Measurements from ENCODE around the gene CCDC92.
A peak's percentile ranks its signal among the peaks of the same experiment; 100 is the strongest.

The CCDC92 gene

DNA sequence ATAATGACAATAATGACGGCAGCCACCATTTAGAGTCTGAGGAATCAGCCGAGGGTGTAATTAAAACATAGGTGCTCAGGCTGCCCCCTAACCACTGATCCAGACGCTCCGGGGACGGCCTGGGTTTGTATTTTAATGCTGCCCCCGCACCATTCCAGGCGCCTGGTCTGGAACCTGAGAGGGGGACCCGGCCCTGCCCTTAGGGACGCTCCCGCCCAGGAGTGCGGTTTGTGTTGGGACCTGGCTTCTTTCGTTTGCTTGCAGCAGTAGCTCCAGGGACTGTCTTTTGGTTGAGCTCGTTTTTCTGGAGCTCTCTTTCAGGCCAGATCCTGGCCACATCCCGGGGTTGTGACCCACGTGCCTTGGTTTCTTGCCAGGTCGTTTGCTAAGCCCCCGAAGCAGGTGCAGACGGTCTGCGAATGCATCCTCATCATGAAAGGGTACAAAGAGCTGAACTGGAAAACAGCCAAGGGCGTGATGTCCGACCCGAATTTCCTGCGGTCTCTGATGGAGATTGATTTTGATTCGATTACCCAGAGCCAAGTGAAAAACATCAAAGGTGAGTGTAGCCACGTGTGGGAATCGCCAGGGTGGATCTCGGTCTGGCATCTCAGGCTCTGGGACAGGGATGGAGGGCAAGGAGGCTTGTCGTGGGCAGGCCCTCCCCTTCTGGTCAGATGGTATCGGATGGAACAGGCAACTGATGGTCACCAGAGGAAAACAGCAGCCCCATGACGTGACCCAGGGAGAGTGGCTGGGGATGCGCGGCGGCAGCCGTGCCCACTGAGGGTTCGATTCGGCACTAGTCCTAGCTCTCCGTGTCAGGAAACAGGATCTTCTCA, 63.5 kb downstream of the CCDC92 start:
- DNase-seq (ENCODE audit: low spot score): no peak

DNA sequence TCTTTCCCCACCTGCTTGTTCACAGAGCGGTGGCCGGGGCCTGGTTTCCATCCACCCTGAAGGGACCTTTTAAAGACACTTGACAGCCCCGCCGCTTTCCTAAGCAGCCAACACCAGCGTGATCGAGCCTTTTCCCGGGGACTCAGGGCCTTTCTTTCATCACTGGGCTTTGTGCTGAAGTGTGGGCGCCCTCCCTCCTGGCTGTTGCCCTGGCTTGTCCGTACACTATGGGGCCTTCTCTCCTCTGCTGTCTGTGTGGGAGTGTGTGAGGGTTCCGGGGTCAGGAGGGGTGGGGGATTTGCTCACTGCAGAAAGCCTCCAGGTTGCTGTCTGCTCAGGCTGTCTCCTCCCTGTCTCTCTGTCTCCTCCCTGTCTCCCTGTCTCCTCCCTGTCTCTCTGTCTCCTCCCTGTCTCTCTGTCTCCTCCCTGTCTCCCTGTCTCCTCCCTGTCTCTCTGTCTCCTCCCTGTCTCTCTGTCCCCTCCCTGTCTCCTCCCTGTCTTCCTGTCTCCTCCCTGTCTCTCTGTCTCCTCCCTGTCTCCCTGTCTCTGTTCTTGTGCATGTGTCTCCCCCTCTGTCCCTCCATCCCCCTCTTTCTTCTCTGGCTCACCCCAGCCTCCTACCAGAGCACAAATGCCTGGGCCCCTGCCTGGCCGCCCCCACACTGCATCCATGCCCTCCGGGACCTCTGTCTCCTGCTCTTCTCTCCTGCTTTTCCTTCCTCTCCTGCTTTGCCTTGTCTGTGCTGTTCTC, 64.7 kb downstream of the CCDC92 start:
- DNase-seq (ENCODE audit: low spot score): no peak

DNA sequence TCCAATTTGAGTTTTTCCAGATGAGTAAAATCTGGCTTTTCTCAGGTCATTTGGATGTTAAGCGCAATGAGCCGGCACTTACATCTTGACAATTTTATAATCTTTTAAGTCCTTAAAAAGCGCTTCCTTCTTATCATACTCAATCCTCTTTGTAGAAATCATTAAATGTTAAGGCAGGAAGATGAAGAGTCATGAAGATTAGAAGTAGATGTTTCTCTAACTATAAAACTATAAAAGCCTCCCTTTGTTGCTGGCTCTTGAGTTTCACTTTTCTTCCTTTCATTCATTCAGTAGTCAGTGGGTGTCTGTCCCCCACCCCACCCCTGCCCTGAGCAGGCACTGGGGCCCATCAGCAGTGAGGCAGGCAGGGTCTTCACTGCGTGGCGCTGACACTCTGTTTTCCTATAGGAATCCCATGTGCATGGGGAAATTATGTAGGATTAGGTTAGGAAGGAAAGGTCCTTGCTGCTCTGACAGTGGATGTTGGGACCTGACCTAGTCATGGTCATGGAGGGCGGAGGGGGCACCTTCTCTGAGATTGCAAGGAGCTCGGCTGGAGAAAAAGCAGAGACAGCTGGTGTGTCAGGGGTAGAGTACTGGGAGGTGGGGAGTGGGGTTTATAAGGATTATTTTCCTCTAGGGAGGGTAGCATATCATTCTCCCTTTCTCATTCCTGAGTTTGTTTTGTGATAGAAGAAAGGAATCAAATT, 65.8 kb downstream of the CCDC92 start:
- no peak for DNase-seq (ENCODE audit: low spot score)

DNA sequence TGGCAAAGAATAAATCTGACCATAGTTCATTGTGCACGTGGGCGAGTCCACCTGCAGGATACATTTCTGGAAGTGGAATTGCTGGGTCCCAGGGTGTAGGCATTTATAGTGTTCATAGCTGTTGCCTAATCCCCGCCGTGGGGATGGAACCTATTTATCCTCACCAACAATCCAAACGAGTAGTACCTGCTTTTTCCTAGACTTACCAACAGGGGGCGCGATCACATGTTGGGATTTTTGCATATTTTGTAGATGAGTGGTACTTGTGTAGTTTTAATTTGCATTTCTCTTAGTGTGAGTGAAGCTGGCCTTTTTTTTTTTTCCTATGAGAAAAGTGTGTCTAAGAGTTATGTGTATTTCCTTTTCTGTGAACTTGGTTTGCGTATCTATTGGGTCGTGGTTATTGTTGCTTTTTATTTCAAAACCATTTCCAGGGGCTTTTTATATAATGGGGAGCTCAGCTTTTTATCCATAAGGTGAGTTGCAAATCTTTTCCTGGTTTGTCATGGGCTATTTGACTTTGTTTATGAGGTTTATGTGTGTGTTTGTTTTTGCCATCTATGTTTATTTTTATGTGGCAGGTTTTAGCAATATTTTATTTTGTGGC, 67.2 kb downstream of the CCDC92 start:
- peak; percentile 82 for DNase-seq (ENCODE audit: low spot score)

DNA sequence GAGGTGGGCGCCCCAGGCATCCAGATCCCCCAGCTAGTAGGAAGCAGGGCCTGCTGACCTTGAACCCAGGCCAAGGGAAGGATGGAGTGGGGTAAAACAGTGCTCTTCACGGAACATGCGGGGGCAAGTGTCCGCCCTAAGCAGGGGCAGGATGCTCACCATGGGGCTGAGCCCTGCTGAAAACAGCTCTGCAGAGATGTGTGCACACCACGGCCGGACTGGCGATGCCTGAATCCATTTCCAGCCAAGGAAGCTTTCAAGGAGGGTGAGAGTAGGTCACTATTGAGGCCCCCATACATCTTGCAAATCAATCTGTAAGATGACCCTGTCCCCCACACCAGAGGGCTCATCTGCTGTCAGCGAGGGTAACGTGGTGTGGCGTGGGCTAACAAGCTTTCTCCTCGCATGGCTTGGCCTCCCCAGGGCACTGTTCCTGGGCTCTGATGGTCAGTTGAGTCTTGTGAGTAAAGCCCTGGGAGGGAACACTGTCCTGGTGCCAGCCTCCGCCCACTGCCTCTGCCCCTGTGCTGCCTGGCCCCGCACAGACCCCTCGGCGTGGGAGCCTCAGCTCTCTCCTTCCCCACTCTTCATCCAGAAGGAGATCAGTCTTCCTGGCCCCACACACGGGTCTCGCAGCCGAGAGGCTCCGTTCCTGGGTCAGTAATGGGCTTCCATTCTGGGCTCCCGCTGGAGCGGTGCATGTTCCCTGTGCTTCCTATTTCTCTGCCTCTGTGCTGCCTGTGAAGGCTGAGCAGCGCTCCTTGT, 69.1 kb downstream of the CCDC92 start:
- no peak for DNase-seq (ENCODE audit: low spot score)

DNA sequence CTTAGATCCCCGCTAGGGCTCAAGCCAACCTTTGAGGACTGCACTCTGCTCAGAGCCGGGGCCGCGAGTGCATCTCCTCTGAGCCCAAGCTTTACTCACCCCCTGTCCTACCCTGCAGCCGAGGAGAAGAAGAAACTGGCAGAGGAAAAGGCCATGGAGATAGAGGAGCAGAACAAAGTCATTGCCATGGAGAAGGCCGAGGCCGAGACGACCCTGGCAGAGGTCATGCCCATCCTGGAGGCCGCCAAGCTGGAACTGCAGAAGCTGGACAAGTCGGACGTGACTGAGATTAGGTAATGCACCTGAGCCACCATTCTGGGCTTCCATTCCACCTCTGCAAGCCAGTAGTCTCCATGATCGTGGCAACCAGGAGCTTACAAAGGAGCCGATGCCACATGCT, 69.8 kb downstream of the CCDC92 start:
- DNase-seq (ENCODE audit: low spot score): no peak

DNA sequence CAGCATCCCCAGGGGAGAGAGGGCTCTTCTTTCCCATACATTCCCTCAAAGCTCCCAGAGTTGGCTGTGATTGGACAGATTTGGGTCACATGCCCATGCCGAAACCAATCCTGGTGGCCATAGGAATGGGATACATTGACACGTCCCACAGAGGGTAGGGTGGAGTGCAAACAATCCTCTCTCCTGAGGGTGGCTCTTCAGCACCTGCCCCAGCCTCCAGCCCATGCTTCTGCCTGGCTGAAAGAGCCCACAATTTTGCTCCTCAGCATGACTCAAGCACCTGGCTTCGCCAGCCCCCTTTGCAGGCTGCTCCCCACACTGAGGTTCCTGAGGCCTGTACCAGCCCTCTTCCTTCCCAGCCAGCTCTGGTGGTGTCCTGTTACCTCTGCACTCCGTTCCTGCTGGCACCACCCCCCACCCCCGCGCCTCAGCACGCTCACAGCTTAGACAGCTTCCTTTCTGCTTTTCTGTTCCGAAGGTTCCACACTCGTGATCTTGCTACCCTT, 71.7 kb downstream of the CCDC92 start:
- DNase-seq (ENCODE audit: low spot score): no peak

DNA sequence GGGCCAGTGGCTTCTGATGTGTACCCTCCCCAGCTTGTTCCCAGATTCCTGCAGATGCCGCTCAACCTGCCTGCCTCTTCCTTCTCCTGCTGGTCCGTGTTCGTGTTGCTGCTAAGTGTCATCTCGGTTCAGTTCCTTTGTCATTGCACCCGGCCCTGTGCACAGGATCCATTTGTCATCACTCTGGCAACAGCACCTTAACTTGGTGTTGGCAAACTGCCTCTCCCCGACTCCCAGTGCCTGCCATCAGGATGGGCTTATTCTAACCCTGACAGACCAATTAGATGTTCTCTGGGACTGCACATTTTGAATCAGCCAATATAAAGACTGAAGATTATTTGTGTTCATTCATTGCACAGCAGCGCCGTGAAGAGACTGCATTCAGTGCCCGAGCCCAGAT, 73.3 kb downstream of the CCDC92 start:
- DNase-seq (ENCODE audit: low spot score): no peak

DNA sequence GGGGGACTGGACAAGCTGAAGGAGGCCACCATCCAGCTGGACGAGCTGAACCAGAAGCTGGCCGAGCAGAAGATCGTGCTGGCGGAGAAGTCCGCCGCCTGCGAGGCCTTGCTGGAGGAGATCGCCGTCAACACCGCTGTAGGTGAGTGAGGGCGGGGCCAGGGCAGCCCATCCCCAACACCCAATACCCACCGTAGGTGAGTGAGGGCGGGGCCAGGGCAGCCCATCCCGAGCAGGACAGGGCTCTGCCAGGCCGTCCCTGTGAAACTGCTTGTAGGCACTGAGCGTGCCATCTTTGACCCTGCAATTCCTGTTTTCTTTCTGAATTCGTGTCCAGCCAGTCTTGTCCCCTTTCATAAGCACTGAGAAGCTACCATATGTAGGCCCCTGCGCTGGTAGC, 74.0 kb downstream of the CCDC92 start:
- no peak for DNase-seq (ENCODE audit: low spot score)

DNA sequence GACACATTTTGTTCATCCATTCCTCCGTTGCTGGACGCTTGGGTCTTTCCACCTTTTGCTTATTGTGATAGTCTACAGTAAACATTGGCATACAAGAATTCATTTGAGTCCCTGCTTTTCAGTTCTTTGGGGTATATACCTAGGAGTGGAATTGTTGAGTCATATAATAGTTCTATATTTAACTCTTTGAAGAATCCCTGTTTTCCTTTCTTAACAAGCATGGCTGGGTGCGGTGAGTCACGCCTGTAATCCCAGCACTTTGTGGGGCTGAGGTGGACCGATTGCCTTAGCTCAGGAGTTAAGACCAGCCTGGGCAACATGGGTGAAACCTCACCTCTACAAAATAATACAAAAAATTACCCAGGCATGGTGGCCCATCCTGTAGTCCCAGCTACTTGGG, 75.4 kb downstream of the CCDC92 start:
- peak; percentile 39 for DNase-seq (ENCODE audit: low spot score)

DNA sequence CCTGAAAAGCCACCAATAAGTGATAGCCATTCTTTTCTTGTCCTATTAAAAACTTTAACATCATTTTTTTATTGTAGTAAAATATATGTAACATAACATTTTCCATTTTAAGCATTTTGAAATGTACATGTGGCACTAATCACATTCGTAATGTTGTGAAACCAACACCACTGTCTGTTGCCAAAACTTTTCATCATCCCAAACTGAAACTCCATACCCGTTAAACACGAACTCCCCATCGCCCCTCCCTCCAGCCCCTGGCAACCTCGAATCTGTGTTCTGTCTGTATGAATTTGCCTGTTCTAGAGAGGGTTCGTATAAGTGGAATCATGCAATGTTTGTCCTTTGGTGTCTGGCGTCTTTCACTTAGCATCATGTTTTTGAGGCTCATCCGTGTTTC, 75.9 kb downstream of the CCDC92 start:
- no peak for DNase-seq (ENCODE audit: low spot score)

DNA sequence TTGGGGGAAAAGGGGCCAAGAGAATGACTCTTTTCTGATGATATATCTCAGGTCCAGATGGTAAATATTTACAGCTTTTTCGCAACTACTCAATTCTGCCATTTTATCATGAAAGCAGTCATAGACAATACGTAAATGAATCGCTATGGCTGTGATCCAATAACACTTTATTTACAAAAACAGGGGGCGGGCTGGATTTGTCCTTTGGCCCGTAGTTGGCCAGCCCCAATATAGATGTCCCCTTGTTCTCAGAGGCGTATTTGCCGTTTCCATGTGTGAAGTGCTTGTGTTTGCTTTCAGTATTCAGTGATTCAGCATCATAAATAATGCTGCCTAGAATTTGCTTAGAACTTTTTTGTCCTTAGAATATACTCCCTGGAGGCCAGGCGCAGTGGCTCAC, 77.2 kb downstream of the CCDC92 start:
- no peak for DNase-seq (ENCODE audit: low spot score)

DNA sequence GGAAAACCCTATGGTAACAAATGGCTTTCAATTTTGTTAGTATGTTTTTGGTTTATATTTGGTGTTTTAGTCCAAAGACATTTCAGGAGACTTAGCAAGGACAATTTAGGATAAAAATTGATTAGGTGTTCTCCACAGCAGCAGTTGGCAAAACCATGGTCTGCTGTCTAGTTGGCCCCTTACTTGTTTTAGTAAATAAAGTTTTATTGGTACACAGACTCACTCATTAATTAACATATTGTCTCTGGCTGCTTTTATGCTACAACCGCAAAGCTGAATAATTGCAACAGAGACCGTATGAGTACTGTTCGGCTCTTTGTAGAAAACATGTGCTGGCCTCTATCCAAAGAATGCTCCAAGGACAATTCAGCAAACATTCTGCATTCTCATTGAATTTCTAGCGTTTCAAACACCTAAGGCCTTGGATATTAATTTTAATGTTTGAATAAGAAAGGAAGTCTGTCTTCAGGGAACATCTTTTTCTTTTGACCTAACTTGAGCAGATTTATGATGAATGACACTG, 77.7 kb downstream of the CCDC92 start:
- DNase-seq (ENCODE audit: low spot score): no peak

DNA sequence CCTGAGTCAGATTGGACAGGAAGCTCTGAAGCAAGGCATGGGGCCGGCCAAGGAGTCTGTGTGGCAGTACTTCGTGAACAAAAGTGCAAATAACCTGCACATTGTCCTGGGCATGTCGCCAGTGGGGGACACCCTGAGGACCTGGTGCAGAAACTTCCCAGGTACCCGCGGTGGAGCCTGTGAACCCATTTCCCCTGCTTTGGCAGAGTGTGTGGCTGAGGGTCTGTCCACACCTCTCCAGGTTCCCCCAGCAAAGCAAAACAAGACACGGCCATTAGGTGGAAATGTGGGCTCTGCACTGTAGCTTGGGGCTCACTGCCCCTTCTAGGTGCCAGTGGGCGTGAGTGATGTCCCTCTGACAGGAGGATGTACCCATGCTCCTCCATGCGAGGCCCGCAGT, 79.4 kb downstream of the CCDC92 start:
- DNase-seq (ENCODE audit: low spot score): no peak

DNA sequence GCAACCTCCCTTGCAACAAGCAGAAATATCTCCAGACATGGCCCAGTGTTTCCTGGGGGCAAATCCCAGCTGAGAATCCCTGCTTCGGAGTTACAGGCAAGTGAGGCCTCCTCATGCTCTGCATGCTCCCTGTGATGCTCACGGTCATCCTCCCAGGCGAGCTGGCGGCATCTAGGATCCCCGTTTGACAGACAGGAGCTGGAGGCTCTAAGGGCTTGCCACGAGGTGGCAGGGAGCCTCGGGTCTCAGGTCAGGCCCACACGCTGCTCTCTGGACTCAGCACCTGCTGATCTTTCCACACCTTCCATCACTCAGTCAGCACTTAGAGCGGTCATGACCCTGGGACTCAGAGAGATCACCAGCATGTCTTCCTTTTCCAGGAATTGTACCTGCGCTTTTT, 79.8 kb downstream of the CCDC92 start:
- no peak for DNase-seq (ENCODE audit: low spot score)

DNA sequence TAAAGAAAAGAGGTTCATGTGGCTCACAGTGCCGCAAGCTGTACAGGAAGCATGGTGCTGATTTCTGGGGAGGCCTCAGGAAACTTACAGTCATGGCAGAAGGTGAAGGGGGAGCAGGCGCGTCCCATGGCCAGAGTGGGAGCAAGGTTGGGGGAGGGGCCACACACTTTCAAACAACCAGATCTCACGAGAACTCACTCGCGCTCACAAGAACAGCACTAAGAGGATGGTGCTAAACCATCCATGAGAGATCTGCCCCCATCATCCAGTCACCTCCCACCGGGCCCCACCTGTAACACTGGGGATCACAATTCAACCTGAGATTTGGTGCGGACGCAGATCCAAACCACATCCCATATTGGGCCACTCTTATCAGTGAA, 80.5 kb downstream of the CCDC92 start:
- no peak for DNase-seq (ENCODE audit: low spot score)

DNA sequence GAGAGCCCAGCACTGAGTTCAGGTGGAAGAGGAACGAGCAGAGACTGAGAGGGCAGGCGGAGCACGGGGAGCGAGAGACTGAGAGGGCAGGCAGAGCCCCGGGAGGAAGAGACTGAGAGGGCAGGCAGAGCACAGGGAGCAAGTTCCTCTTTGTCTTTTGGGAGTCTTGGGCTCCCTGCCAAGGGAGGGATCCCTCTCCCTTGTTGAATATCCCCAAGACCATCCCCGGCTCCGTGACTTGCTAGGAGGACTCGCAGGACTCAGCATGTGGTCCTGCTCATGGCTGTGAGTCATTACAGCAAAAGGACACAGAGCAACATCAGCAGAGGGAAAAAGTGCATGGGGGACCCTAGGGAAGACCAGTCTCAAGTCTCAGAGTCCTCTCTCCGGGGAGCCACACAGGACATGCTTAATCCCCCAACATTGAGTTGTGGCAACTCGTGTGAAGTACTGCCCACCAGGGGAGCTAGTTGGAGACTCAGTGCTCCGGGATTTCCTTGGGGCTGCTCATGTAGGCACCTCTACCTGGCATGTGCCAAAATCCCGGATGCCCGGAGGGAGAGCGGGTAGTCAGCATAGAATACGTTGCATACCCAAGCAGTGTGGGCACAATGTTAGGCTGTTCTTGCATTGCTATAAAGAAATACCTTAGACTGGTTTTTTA, 81.0 kb downstream of the CCDC92 start:
- DNase-seq (ENCODE audit: low spot score): no peak

DNA sequence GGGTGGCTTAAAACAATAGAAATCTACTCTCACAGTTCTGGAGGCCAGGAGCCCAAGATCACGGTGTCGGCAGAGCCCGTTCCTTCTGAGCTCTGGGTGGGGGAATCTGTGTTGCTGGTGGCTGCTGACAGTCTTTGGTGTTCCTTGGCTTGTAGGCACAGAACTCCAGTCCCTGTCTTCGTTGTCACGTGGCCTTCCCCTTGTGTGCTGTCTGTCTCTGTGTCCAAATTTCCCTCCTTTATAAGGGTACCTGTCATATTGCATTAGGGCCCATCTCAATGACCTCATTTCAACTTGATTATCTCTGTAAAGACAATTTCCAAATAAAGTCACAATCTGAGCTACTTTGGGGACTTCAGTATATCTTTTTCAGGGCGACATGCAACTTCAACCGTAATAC, 81.6 kb downstream of the CCDC92 start:
- no peak for DNase-seq (ENCODE audit: low spot score)

DNA sequence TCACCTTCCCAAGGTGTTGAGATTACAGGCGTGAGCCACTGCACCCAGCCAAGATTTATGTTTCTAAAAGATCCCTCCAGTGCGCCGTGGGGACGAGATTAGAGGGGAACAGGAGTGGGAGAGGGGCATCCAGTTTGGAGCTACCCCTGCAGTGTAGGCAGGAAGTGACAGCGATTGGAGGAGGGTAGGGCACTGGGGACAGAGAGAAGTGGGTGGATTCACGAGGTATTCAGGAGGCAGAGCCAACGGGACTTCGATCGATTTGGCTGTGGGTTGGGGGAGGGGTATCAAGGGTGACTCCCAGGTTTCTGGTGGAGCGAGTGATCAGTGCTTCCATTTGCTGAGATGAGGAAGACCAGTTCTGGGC, 82.1 kb downstream of the CCDC92 start:
- DNase-seq (ENCODE audit: low spot score): no peak

DNA sequence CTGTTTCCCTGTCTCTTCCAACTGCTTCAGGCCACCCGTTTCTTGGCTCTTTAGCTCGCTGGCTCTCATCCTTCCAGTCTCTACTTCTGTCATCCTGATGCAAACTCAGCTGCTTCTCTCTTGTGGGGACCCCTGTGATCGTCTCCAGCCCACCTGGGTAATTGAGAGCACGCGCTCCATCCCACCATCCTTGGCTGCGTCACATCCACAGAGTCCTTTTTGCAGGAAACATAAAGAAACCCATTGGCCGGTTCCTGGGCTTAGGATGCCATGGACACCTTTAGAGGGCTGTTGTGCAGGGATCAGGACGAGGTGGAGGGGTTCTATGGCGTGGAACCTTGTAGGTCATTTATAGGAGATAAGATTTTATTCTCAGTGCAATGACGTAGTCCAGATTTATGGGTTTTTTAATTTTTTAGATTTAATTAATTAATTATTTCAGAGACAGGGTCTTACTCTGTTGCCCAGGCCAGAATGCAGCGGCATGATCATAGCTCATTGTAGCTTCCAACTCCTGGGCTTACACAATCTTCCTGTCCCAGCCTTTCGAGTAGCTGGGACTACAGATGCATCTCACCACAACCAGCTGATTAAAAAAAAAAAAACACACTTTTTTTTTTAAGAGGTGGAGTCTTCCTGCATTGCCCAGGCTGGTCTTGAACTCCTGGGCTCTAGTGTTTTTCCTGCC, 82.6 kb downstream of the CCDC92 start:
- DNase-seq (ENCODE audit: low spot score): no peak

All from RKO (cell line).